Heart right ventricle (tissue), 16 donors: Measurements from ENCODE around the gene CLTCL1. TPM values are rescaled to one million over a fixed set of nuclear protein-coding genes. Genes with fewer than 3 reads are reported as not detected.
"Not testable (repeated sequence)": the region's sequence is repeated elsewhere in the genome, so short reads cannot be mapped to it uniquely, and the experiment has no call there.

Source experiments
- ATAC-seq, 8 donors: fragments of 200-7000 bp; cut with Tn5 transposase; one replicate each; pipeline ENCODE4 v1.9.1; 2020; ENCODE audit warnings: mild to moderate bottlenecking in 8 of 8, moderate library complexity in 8 of 8, moderate number of reproducible peaks in 1 of 8
- DNase-seq, 2 donors: peaks; one replicate each; pipeline ENCODE4 v3.0.0-alpha.2; 2020
- H3K27ac ChIP-seq, 10 donors: fragments of 200-600 bp; sonication (generic) in 2 of 10; one replicate each; pipeline versions ENCODE4 v1.5.0 to v1.8.0; 2020 to 2022; ENCODE audit warnings: mild to moderate bottlenecking in 3 of 10
- H3K27me3 ChIP-seq, 7 donors: fragments of 200-600 bp; one replicate each; pipeline ENCODE4 v1.8.0; 2021 to 2022; ENCODE audit warnings: mild to moderate bottlenecking in 2 of 7
- H3K36me3 ChIP-seq, 9 donors: fragments of 200-600 bp; sonication (generic) in 1 of 9; one replicate each; pipeline versions ENCODE4 v1.5.0 to v1.8.0; 2020 to 2022; ENCODE audit warnings: mild to moderate bottlenecking in 2 of 9
- H3K4me1 ChIP-seq, 9 donors: fragments of 200-600 bp; sonication (generic) in 1 of 9; one replicate each; pipeline versions ENCODE4 v1.5.0 to v1.8.0; 2020 to 2022; ENCODE audit warnings: mild to moderate bottlenecking in 4 of 9
- H3K4me3 ChIP-seq, 10 donors: fragments of 200-600 bp; sonication (generic) in 2 of 10; one replicate each; pipeline versions ENCODE4 v1.5.0 to v1.8.0; 2020 to 2022; ENCODE audit warnings: mild to moderate bottlenecking in 7 of 10, moderate library complexity in 2 of 10
- H3K9me3 ChIP-seq, 11 donors: fragments of 200-600 bp in 10 of 11; sonication (generic) in 2 of 11; one replicate each; pipeline versions ENCODE4 v1.5.0 to v1.8.0; 2013 to 2022; ENCODE audit warnings: mild to moderate bottlenecking in 2 of 11, control low read depth in 1 of 11, moderate library complexity in 1 of 11
- WGBS, 2 donors: extraction: QIAGEN DNeasy Blood & Tissue Kit; methylation state at CpG; one replicate each; pipeline ENCODE4 v1.1.7; 2013; ENCODE audit warnings: inconsistent platforms in 1 of 2; 5-methylcytosine and 5-hydroxymethylcytosine counted together
- intact Hi-C, 10 donors: fragments of 100-400 bp; cut with DNase I; formaldehyde crosslinking; loops; one replicate each; pipeline versions ENCODE4 v1.11.1 to v1.14.2; 2022
- polyA plus RNA-seq, 2 donors: library from polyadenylated mRNA; stranded (reverse); fragments of 200-250 nt; gene quantifications; one replicate each; pipeline ENCODE4 v1.2.3, GENCODE V29; 2013
- total RNA-seq, 10 donors: library from RNA; stranded (reverse); fragmentation: NEBNext Ultra II Directional in 3 of 10; extraction: Animal tissue kit (Norgen Biotek cat#: 25700) in 3 of 10; gene quantifications; one replicate each; pipeline versions ENCODE4 v1.2.1 to v1.2.4, GENCODE V29; 2021 to 2023
- TF ChIP-seq, protein P1 (sequence below), 9 donors: fragments of 200-600 bp; sonication (generic) in 2 of 9; IDR thresholded peaks; one replicate each; pipeline versions ENCODE4 v1.5.0 to v1.8.0; 2021 to 2022; ENCODE audit warnings: antibody characterized with exemption in 9 of 9, mild to moderate bottlenecking in 5 of 9, moderate library complexity in 1 of 9
- donor health status: Arrhythmogenic right ventricular cardiomyopathy.
- donor health status: ischemic (EF 13 %, LVEDD 7.1; RV severe dilation, severe dysfunction).
- donor health status: healthy with polysubstance abuse.
- donor health status: DM: no; HTN: yes; CAD: no.
- donor health status: DM: no; HTN: no; CAD: no.
- donor health status: ischemic (EF 25% LVEDD 6.9; RV normal size, moderate dysfunction).
- donor health status: ischemic (EF 25% LVEDD 5.7; RV mildly dilated, moderate dysfunction).
- donor health status: healthy.
- donor health status: DM: yes; HTN: yes; CAD: no.
- donor health status: Ischemic cardiomyopathy.
- donor health status: ischemic (EF 35%, LVEDD 5.7; RV mildly dilated, moderate dysfunction).
- donor health status: nonischemic (EF 11% LVEDD 7.7; RV severe dilation, severe dysfunction).
- donor health status: DM: yes; HTN: yes; CAD: no.
- donor health status: PGD.
- donor health status: ischemic (EF 29% LVEDD 5.4; RV normal size, mild dysfunction).
- donor health status: nonischemic (EF 23%, LVEDD 6.1; RV moderate dilation, normal function).

Gene CLTCL1
- total and polyA plus RNA-seq, 12 donors = 5.4 to 21.9 (median 13.1) TPM

DNA sequence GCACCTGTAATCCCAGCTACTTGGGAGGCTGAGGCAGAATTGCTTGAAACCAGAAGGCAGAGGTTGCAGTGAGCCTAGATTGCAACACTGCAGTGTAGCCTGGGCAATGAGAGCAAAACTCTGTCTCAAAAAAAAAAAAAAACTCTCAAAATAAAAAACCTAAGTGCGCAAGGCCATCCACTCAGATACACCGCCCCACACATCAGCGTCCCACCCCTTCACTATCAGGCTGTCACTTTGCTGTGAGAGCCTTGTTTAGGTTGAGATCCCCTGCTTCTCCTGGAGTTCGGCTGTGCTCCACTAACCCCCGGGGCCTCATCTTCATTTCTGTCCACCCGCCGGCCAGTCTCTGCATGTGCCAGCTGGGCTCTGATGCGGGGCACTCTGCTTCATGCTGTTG is 125.1 kb downstream of the CLTCL1 start:
- DNase-seq = no peak
- Histone ChIP-seq H3K9me3 (peaks cover 0 to 6% (median 0%) of the 10 kb centered on the region in 11 donors), H3K4me3 (no peak overlapping the region), H3K27ac (no peak overlapping the region), H3K27me3 (peaks cover 29 to 59% (median 50%) of the 10 kb centered on the region in 7 donors), H3K4me1 (peaks cover 7 to 21% (median 20%) of the 10 kb centered on the region in 9 donors), H3K36me3 (no peaks in the 10 kb centered on the region)
- ATAC-seq = no peak
- TF ChIP-seq, protein P1, sequence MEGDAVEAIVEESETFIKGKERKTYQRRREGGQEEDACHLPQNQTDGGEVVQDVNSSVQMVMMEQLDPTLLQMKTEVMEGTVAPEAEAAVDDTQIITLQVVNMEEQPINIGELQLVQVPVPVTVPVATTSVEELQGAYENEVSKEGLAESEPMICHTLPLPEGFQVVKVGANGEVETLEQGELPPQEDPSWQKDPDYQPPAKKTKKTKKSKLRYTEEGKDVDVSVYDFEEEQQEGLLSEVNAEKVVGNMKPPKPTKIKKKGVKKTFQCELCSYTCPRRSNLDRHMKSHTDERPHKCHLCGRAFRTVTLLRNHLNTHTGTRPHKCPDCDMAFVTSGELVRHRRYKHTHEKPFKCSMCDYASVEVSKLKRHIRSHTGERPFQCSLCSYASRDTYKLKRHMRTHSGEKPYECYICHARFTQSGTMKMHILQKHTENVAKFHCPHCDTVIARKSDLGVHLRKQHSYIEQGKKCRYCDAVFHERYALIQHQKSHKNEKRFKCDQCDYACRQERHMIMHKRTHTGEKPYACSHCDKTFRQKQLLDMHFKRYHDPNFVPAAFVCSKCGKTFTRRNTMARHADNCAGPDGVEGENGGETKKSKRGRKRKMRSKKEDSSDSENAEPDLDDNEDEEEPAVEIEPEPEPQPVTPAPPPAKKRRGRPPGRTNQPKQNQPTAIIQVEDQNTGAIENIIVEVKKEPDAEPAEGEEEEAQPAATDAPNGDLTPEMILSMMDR (IDR thresholded peaks at IDR 0.05) = no peak
- intact Hi-C loops = no loop called here
- 79 to 80% methylated on average over 8 of the region's 8 CpGs for WGBS, 2 donors

DNA sequence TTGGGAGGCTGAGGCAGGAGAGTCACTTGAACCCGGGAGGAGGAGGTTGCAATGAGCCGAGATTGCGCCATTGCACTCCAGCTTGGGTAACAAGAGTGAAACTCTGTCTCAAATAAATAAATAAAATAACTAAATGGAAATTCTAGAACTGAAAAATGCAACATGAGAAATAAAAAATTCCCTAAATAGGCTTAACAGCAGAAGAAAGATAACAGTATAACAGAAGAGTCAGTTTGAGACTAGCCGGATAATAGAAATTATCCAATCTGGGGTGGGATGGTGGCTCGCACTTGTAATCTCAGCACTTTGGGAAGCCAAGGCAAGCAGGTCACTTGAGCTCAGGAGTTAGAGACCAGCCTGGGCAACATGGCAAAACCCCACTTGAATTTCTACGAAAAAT is 127.1 kb downstream of the CLTCL1 start:
- H3K27ac ChIP-seq = no peak overlapping the region
- DNase-seq = no peak
- ATAC-seq = no peak
- 93% methylated on average over 6 of the region's 6 CpGs for WGBS, 2 donors
- TF ChIP-seq, protein P1 (IDR thresholded peaks at IDR 0.05) = no peak
- peaks cover 24 to 57% (median 41%) of the 10 kb centered on the region in 7 donors for H3K27me3 ChIP-seq
- H3K9me3 ChIP-seq = peaks cover 0 to 6% (median 0%) of the 10 kb centered on the region in 11 donors
- no peak overlapping the region for H3K4me3 ChIP-seq
- intact Hi-C loops = loop anchor here in 2 of 10 donors (5.0 kb wide), 2 partner anchors 52 to 323 kb away; no protein-coding TSS in a partner anchor
- no peaks in the 10 kb centered on the region for H3K36me3 ChIP-seq
- peaks cover 2 to 5% (median 3%) of the 10 kb centered on the region in 9 donors for H3K4me1 ChIP-seq

DNA sequence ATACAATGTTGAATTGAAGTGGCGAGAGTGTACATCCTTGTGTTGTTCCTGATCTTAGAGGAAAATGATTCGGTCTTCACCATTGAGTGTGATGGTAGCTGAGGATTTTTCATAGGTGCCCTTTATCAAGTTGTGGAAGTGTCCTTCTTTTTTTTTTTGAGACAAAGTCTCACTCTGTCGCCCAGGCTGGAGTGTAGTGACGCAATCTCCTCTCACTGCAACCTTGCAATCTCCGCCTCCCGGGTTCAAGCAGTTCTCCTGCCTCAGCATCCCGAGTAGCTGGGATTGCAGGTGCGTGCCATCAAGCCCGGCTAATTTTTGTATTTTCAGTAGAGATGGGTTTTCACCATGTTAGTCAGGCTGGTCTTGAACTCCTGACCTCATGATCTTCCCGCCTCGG is 132.9 kb downstream of the CLTCL1 start:
- intact Hi-C loops = not testable (repeated sequence)

DNA sequence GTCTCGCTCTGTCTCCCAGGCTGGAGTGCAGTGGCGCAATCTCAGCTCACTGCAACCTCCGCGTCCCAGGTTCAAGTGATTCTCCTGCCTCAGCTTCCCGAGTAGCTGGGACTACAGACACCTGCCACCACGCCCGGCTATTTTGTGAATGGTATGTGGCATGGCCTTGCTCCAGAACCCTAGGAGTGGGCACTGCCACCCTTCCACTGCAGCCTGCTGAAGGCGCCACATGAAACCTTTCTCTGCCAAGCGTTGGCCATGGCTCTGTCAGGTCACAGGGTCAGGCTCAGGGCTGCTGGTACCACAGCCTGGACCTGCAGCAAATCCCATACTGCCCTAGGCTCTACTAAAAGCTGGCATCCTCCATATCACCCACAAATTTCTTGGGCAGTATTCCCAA is 135.4 kb downstream of the CLTCL1 start:
- intact Hi-C loops, H3K4me1 ChIP-seq, H3K36me3 ChIP-seq, ATAC-seq, H3K4me3 ChIP-seq, H3K9me3 ChIP-seq, H3K27ac ChIP-seq, DNase-seq: not testable (repeated sequence)
- 85 to 90% methylated on average over 9 of the region's 9 CpGs for WGBS, 2 donors
- H3K27me3 ChIP-seq = peaks cover 10 to 46% (median 34%) of the 10 kb centered on the region in 7 donors

More for the DNA sequence above, 132.9 kb downstream of the CLTCL1 start:
- ATAC-seq, H3K9me3 ChIP-seq, DNase-seq, H3K4me1 ChIP-seq, H3K27ac ChIP-seq, H3K4me3 ChIP-seq, H3K36me3 ChIP-seq: not testable (repeated sequence)
- peaks cover 0 to 24% (median 9%) of the 10 kb centered on the region in 7 donors for H3K27me3 ChIP-seq
- WGBS, 2 donors = 84 to 92% methylated on average over 11 of the region's 11 CpGs

DNA sequence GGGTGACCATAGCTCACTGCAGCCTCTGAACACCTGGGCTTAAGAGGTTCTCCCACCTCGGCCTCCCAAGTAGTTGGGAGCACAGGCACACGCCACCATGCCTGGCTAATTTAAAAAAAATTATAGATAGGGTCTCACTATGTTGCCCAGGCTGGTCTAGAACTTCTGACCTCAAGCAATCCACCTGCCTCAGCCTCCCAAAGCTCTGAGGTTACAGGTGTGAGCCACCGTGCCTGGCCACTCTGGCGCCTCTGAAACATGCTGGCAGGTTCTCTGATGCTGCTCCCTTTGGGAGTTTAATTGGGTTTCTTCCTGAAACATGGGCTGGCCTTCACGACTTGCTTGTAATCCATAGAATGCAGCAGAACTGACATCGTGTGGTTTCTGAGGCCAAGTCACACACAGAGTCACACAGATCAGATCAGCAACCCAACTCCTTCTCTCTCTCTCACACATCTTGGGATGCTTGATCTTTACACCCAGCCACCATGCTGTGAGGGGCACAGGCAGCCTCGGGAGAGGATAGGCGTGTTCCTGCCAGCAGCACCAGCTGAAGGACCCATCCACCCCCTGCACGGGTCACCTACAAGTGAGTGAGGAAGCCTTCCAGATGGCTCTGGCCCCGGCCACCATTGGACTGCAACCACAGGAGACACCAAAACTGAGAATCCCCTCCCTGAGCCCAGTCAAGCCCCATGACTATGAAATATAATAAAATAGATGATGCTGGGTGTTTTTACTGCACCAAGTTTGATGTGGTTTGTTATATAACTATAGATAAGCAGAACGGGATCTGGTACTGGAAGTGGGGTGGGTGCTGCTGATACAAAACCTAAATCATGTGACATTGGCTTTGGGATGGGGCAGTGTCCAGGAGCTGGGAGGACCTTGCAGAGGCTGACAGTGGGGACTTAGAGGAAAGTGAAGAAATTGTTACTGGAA is 138.3 kb downstream of the CLTCL1 start:
- no peak for DNase-seq
- 60 to 62% methylated on average over 11 of the region's 11 CpGs for WGBS, 2 donors
- Histone ChIP-seq H3K4me3 (no peak overlapping the region), H3K4me1 (peaks cover 0 to 11% (median 8%) of the 10 kb centered on the region in 9 donors), H3K27ac (no peak overlapping the region), H3K36me3 (no peaks in the 10 kb centered on the region), H3K9me3 (no peaks in the 10 kb centered on the region), H3K27me3 (peaks cover 34 to 69% (median 55%) of the 10 kb centered on the region in 7 donors)
- TF ChIP-seq, protein P1 (IDR thresholded peaks at IDR 0.05) = no peak
- ATAC-seq = no peak
- intact Hi-C loops = no loop called here
